Measurements from ENCODE around the gene DCTN2.

DNA sequence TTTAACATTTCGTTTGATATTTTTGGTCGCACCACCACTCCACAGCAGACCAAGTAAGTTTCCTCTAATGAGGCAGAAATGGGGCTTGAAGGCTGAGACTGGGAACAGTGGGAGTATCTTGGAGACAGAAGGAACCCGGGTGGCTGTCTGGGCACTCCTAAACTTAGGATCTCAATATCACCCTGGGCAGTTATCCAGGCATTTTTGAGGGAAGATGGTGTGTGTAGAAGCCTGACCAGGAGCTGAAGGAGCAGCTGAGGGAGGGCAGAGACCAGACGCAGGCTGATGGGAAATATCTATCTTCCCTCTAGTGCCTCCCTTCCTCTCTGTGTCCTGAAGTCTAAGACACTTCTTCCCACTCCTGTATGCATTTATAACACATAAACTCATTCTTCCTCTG is 48.4 kb downstream of the DCTN2 start:
- no peak for TF ChIP-seq MXI1 (conservative IDR thresholded peaks at IDR 0.05; ENCODE audit: poor library complexity, severe bottlenecking)
- TF ChIP-seq, protein P1, sequence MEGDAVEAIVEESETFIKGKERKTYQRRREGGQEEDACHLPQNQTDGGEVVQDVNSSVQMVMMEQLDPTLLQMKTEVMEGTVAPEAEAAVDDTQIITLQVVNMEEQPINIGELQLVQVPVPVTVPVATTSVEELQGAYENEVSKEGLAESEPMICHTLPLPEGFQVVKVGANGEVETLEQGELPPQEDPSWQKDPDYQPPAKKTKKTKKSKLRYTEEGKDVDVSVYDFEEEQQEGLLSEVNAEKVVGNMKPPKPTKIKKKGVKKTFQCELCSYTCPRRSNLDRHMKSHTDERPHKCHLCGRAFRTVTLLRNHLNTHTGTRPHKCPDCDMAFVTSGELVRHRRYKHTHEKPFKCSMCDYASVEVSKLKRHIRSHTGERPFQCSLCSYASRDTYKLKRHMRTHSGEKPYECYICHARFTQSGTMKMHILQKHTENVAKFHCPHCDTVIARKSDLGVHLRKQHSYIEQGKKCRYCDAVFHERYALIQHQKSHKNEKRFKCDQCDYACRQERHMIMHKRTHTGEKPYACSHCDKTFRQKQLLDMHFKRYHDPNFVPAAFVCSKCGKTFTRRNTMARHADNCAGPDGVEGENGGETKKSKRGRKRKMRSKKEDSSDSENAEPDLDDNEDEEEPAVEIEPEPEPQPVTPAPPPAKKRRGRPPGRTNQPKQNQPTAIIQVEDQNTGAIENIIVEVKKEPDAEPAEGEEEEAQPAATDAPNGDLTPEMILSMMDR (IDR thresholded peaks at IDR 0.05; ENCODE audit: poor library complexity, severe bottlenecking) = no peak

All from neural cell (in vitro differentiated cells).